Prostate gland (tissue), 2 donors: ENCODE measurements around the gene VGF.

Source experiments
- CTCF ChIP-seq, 4 experiments: fragments of 200-600 bp in 2 of 4; fragments of 450-650 bp in 2 of 4; sonication (generic) in 2 of 4; IDR thresholded peaks; 1 replicate in 3 of 4; 2 replicates in 1 of 4; pipeline ENCODE4 v1.5.1; 2016 to 2019; ENCODE audit warnings: antibody characterized with exemption in 4 of 4, mild to moderate bottlenecking in 2 of 4, moderate library complexity in 2 of 4
- POLR2A ChIP-seq: fragments of 450-650 bp; IDR thresholded peaks from one replicate; pipeline ENCODE4 v1.6.1; 2016; ENCODE audit warnings: antibody characterized with exemption, mild to moderate bottlenecking
- POLR2AphosphoS5 ChIP-seq: sonication (generic); formaldehyde crosslinking; IDR thresholded peaks from one replicate; pipeline ENCODE4 v1.6.1; 2017; ENCODE audit warnings: antibody characterized with exemption

- TF ChIP-seq POLR2A (no peak), CTCF (IDR thresholded peaks at IDR 0.05) (no peak), POLR2AphosphoS5 (no peak)
These were observed 40.7 kb upstream of the VGF start for GRCh38 chr7:101205901-101206664.
